HepG2 (cell line): ENCODE results near the gene NAPB. TPM values are rescaled to one million over a fixed set of nuclear protein-coding genes. Genes with fewer than 3 reads are reported as not detected.

ENCODE experiments used
- ATAC-seq: fragments of 200-7000 bp; cut with Tn5 transposase; 3 replicates; pipeline ENCODE4 v1.9.1; 2020; ENCODE audit warnings: mild to moderate bottlenecking, moderate library complexity
- BruUV-seq: library from RNA; stranded (reverse); fragments of 400-500 nt; replicated peaks from 2 replicates; lab custom pipeline; 2021; lab: Mats Ljungman, UMichigan
- CTCF ChIA-PET: fragments of 300-600 bp; formaldehyde crosslinking; extraction: SDS; loops from one replicate; lab custom pipeline; 2021; ENCODE audit warnings: low total read pairs, inconsistent platforms, low intra/inter-chr PET ratio; lab: Yijun Ruan, JAX
- POLR2A ChIA-PET: fragments of 350-600 bp; sonication (Branson Sonifier 250); formaldehyde crosslinking; loops from one replicate; lab custom pipeline; 2020; ENCODE audit warnings: antibody characterized with exemption, inconsistent platforms; lab: Yijun Ruan, JAX
- DNase-seq: peaks from one replicate; pipeline ENCODE4 v3.0.0-alpha.2; 2015; ENCODE audit warnings: low spot score
- FAIRE-seq: peaks from 3 replicates; lab custom pipeline; 2011; peaks lifted over from hg19 to GRCh38; lab: Jason Lieb, UNC
- H2AFZ ChIP-seq: one replicate; pipeline ENCODE4 v1.6.1; 2011; ENCODE audit warnings: low read length, inconsistent platforms
- H3K27ac ChIP-seq: fragments of 300-600 bp; 3 replicates; pipeline ENCODE4 v1.8.0; 2011; ENCODE audit warnings: mixed run types, mild to moderate bottlenecking, mixed read lengths, low read length, inconsistent platforms; ENCODE audit not compliant: insufficient read depth; ENCODE audit errors: extremely low read length
- H3K27me3 ChIP-seq, 2 experiments: fragments of 200-600 bp in 1 of 2; 2 replicates in 1 of 2; 3 replicates in 1 of 2; pipeline versions ENCODE4 v1.6.0 to v1.8.0; 2011; ENCODE audit warnings: low read length in 2 of 2, mild to moderate bottlenecking in 2 of 2, moderate library complexity in 2 of 2, inconsistent platforms in 1 of 2; ENCODE audit not compliant: insufficient read depth in 2 of 2, control insufficient read depth in 1 of 2
- H3K36me3 ChIP-seq, 2 experiments: fragments of 200-600 bp in 1 of 2; replicated peaks in 1 of 2; 2 replicates in 1 of 2; 3 replicates in 1 of 2; pipeline versions ENCODE4 v1.5.1 to v1.8.0; 2011; ENCODE audit warnings: low read length in 2 of 2, inconsistent platforms in 1 of 2; ENCODE audit not compliant: insufficient read depth in 2 of 2, control insufficient read depth in 1 of 2
- H3K4me1 ChIP-seq: 2 replicates; pipeline ENCODE4 v1.5.1; 2012; ENCODE audit warnings: low read length, inconsistent platforms; ENCODE audit not compliant: insufficient read depth
- H3K4me2 ChIP-seq: 2 replicates; pipeline ENCODE4 v1.6.0; 2011; ENCODE audit warnings: low read depth, low read length, inconsistent platforms
- H3K4me3 ChIP-seq, 3 experiments: fragments of 200-600 bp in 1 of 3; sonication (generic), shearing (Covaris generic) in 1 of 3; replicated peaks in 1 of 3; 2 replicates each; pipeline ENCODE4 v1.5.1; 2011 to 2016; ENCODE audit warnings: low read length in 3 of 3, inconsistent platforms in 2 of 3, low read depth in 2 of 3, mild to moderate bottlenecking in 2 of 3, control low read depth in 1 of 3, mixed read lengths in 1 of 3; ENCODE audit not compliant: insufficient read depth in 1 of 3
- H3K79me2 ChIP-seq: one replicate; pipeline ENCODE4 v1.6.1; 2011; ENCODE audit warnings: low read length, inconsistent platforms; ENCODE audit not compliant: insufficient read depth
- H3K9ac ChIP-seq: 2 replicates; pipeline ENCODE4 v1.6.0; 2011; ENCODE audit warnings: mild to moderate bottlenecking, low read depth, low read length, inconsistent platforms; ENCODE audit not compliant: insufficient read depth
- H3K9me3 ChIP-seq: 2 replicates; pipeline ENCODE4 v1.5.1; 2012; ENCODE audit warnings: mild to moderate bottlenecking, low read length
- H4K20me1 ChIP-seq: 2 replicates; pipeline ENCODE4 v1.6.0; 2011; ENCODE audit warnings: inconsistent platforms, mild to moderate bottlenecking, low read length, moderate library complexity; ENCODE audit not compliant: insufficient read depth
- AHR ChIP-seq: IDR thresholded peaks from 2 replicates; pipeline ENCODE4 v1.6.1; 2018; ENCODE audit warnings: missing genetic modification reagents, missing compliant biosample characterization
- BRD4 ChIP-seq: sonication (generic); formaldehyde crosslinking; IDR thresholded peaks from 2 replicates; pipeline ENCODE4 v1.4.0; 2020; ENCODE audit warnings: missing genetic modification reagents
- GFI1 ChIP-seq: sonication (generic); formaldehyde crosslinking; IDR thresholded peaks from 2 replicates; pipeline ENCODE4 v1.5.0; 2020; ENCODE audit warnings: missing genetic modification reagents, mild to moderate bottlenecking, borderline replicate concordance
- IKZF1 ChIP-seq: fragments of 450-650 bp; IDR thresholded peaks from 2 replicates; pipeline ENCODE4 v1.7.1; 2016
- IKZF4 ChIP-seq: sonication (generic); formaldehyde crosslinking; IDR thresholded peaks from 2 replicates; pipeline ENCODE4 v1.5.1; 2020; ENCODE audit warnings: borderline replicate concordance, mild to moderate bottlenecking, low read depth, missing genetic modification reagents; ENCODE audit errors: not compliant biosample characterization
- KLF6 ChIP-seq: IDR thresholded peaks from 2 replicates; pipeline ENCODE4 v1.8.0; 2016; ENCODE audit warnings: missing biosample characterization, missing genetic modification reagents
- MYNN ChIP-seq: sonication (generic); formaldehyde crosslinking; IDR thresholded peaks from 2 replicates; pipeline ENCODE4 v1.4.0; 2020; ENCODE audit warnings: mild to moderate bottlenecking, low read depth, missing genetic modification reagents
- SIN3A ChIP-seq: IDR thresholded peaks from 2 replicates; pipeline ENCODE4 v1.6.1; 2011; ENCODE audit warnings: low read depth, mild to moderate bottlenecking, control low read depth, low read length, borderline replicate concordance
- SMC3 ChIP-seq: IDR thresholded peaks from 2 replicates; pipeline ENCODE4 v1.6.1; 2011; ENCODE audit warnings: low read length, improper control_type of control experiment
- U2AF1 ChIP-seq: fragments of 200-400 bp; formaldehyde crosslinking; optimal IDR thresholded peaks from 2 replicates; pipeline ENCODE3; 2017; ENCODE audit warnings: mild to moderate bottlenecking, low read depth, low read length
- YY1 ChIP-seq: IDR thresholded peaks from 2 replicates; pipeline ENCODE4 v1.6.1; 2011; ENCODE audit warnings: low read length, low read depth, moderate library complexity, mild to moderate bottlenecking; ENCODE audit not compliant: insufficient read depth, insufficient replicate concordance
- ZFP90 ChIP-seq: sonication (generic); formaldehyde crosslinking; IDR thresholded peaks from 2 replicates; pipeline ENCODE4 v1.8.0; 2022; ENCODE audit warnings: missing genetic modification reagents, mild to moderate bottlenecking, inconsistent platforms, borderline replicate concordance
- ZNF446 ChIP-seq: sonication (generic); formaldehyde crosslinking; IDR thresholded peaks from 2 replicates; pipeline ENCODE4 v1.5.0; 2020; ENCODE audit warnings: mild to moderate bottlenecking, missing genetic modification reagents
- ZSCAN12 ChIP-seq: sonication (generic); formaldehyde crosslinking; IDR thresholded peaks from 2 replicates; pipeline ENCODE4 v1.9.0; 2021; ENCODE audit warnings: mild to moderate bottlenecking, missing genetic modification reagents
- WGBS: methylation state at CpG from one replicate; pipeline ENCODE4 v1.1.6; 2017; ENCODE audit warnings: low lambda C conversion rate; 5-methylcytosine and 5-hydroxymethylcytosine counted together
- in situ Hi-C: cut with HindIII; loops from 2 replicates; pipeline ENCODE4 v1.10.0; 2017; ENCODE audit warnings: low pct_unique_long_range_greater_than_20kb; ENCODE audit not compliant: extremely low pct_ligation_motif_present
- intact Hi-C: fragments of 100-400 bp; cut with micrococcal nuclease; formaldehyde crosslinking; loops from one replicate; pipeline ENCODE4 v1.10.0; 2022; ENCODE audit not compliant: unreplicated experiment
- polyA plus RNA-seq, 8 experiments: library from polyadenylated mRNA; depleted of rRNA in 3 of 8; stranded (reverse) in 7 of 8; unstranded in 1 of 8; fragments of >200 nt; fragmentation: Illumina TruSeq in 4 of 8; extraction: Trizol in 4 of 8; gene quantifications; 2 replicates each; pipeline versions ENCODE4 v1.2.1 to v1.2.3, GENCODE V29; 2011 to 2016; ENCODE audit warnings: low read depth in 4 of 8, missing spikeins in 1 of 8, mixed read lengths in 1 of 8; ENCODE audit not compliant: insufficient read depth in 1 of 8
- total RNA-seq, 5 experiments: library from RNA; depleted of rRNA; stranded (reverse); fragments of >200 nt; fragmentation: Illumina TruSeq; extraction: Trizol; gene quantifications; 2 replicates each; pipeline ENCODE4 v1.2.3, GENCODE V29; 2016; ENCODE audit warnings: low read depth in 1 of 5
- TF ChIP-seq, protein P1 (sequence below): sonication (generic); formaldehyde crosslinking; IDR thresholded peaks from 2 replicates; pipeline ENCODE4 v1.4.0; 2020; ENCODE audit warnings: missing genetic modification reagents, mild to moderate bottlenecking, borderline replicate concordance

The NAPB gene
- total and polyA plus RNA-seq, 2 of the 13 experiments (the other 11 are each of a cell fraction or from before 2014, with no cell fraction given) = 15.2 to 16.1 TPM

- no peak for DNase-seq
Measured at GRCh38 chr20:23343590-23343989, 77.7 kb downstream of the NAPB start.

GRCh38 chr20:23341073-23341472, 80.2 kb downstream of the NAPB start:
- Histone ChIP-seq H3K79me2 (no peaks in the 10 kb centered on the region), H2AFZ (no peak overlapping the region), H3K27me3 (no peaks in the 10 kb centered on the region; a peak in 1 of 5 replicates), H3K9me3 (no peaks in the 10 kb centered on the region), H3K4me2 (no peak overlapping the region), H4K20me1 (no peaks in the 10 kb centered on the region), H3K27ac (no peak overlapping the region), H3K4me1 (peaks cover 27% of the 10 kb centered on the region), H3K36me3 (no peaks in the 10 kb centered on the region), H3K9ac (no peak overlapping the region), H3K4me3 (no peak overlapping the region)
- POLR2A ChIA-PET = interaction anchor here (1.0 to 6.3 kb wide), 3 partner anchors 9 to 650 kb away, joined by 3 to 54 read pairs (median 6); partner anchors contain the start of gene NXT1
- FAIRE-seq = no peak
- in situ Hi-C loops (loop anchor here (5.0 kb wide), 2 partner anchors 649 to 1004 kb away; no protein-coding TSS in a partner anchor), intact Hi-C loops (loop anchor here (2.0 to 10.0 kb wide), 3 partner anchors 436 to 1002 kb away; no protein-coding TSS in a partner anchor)
- ATAC-seq = no peak
- CTCF ChIA-PET = interaction anchor here (2.2 kb wide), 1 partner anchor 649 kb away, joined by 12 read pairs; no protein-coding TSS in a partner anchor
- no peak for TF ChIP-seq YY1
- no peak for TF ChIP-seq KLF6 (CRISPR knock-in tag)
- TF ChIP-seq SIN3A = no peak
- no peak for TF ChIP-seq AHR (CRISPR knock-in tag)
- TF ChIP-seq, protein P1, sequence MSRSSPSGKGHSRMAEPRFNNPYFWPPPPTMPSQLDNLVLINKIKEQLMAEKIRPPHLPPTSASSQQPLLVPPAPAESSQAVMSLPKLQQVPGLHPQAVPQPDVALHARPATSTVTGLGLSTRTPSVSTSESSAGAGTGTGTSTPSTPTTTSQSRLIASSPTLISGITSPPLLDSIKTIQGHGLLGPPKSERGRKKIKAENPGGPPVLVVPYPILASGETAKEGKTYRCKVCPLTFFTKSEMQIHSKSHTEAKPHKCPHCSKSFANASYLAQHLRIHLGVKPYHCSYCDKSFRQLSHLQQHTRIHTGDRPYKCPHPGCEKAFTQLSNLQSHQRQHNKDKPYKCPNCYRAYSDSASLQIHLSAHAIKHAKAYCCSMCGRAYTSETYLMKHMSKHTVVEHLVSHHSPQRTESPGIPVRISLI (CRISPR knock-in tag) = no peak
- no TSS peak for BruUV-seq
- no peak for DNase-seq
- 3% methylated on average over 2 of the region's 2 CpGs for WGBS

More at GRCh38 chr20:23343590-23343989, 77.7 kb downstream of the NAPB start:
- Histone ChIP-seq H3K36me3 (no peaks in the 10 kb centered on the region), H3K9me3 (no peaks in the 10 kb centered on the region), H4K20me1 (no peaks in the 10 kb centered on the region), H3K9ac (no peak overlapping the region)
- no peak for ATAC-seq
- no TSS peak for BruUV-seq
- no peak for TF ChIP-seq ZNF446
- no peak for TF ChIP-seq IKZF4 (CRISPR knock-in tag)
- no peak for TF ChIP-seq ZSCAN12
- no peak for TF ChIP-seq IKZF1
- no peak for TF ChIP-seq SMC3
- TF ChIP-seq GFI1 (CRISPR knock-in tag) = no peak
- TF ChIP-seq MYNN (CRISPR knock-in tag) = no peak
- no peak for TF ChIP-seq ZFP90
- TF ChIP-seq BRD4 (CRISPR knock-in tag) = no peak
- no peak for TF ChIP-seq U2AF1
- TF ChIP-seq, all 625 proteins: peak for 0
- peaks cover 17% of the 10 kb centered on the region for H3K4me1 ChIP-seq
- H3K4me2 ChIP-seq = no peak overlapping the region
- H3K4me3 ChIP-seq = no peak overlapping the region
- no peaks in the 10 kb centered on the region; a peak in 1 of 5 replicates for H3K27me3 ChIP-seq
- intact Hi-C loops = loop anchor here (10.0 kb wide), 1 partner anchor 489 kb away; no protein-coding TSS in a partner anchor
- H3K79me2 ChIP-seq = no peaks in the 10 kb centered on the region
- 90% methylated on average over 1 of the region's 1 CpG for WGBS
- no peak overlapping the region for H3K27ac ChIP-seq
- in situ Hi-C loops = loop anchor here (5.0 kb wide), 2 partner anchors 651 to 1006 kb away; no protein-coding TSS in a partner anchor
- ChIA-PET POLR2A (no interaction called here), CTCF (no interaction called here)
- H2AFZ ChIP-seq = no peak overlapping the region
- no peak for FAIRE-seq
